ENCODE results near the gene CCDC187.

CCDC187 gene

DNA sequence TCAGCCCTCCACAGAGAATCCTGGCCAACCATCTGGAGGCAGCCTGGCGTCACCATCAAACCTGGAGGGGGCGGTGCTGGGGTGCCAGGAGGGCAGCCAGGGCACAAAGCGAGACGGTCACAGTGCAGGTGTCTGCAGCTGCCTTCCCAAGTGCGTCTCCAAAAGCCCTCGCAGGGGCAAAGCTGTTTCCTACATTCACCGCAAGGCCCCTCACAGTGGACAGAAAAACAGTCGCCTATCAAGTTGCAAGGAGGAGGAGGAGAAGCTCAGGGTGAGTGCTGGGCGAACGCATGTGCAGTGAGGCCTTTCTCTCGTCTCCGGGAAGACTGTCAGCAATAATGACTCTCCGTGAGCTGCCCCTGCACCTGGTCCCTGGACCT is 81.0 kb downstream of the CCDC187 start:
- no peak for DNase-seq

DNA sequence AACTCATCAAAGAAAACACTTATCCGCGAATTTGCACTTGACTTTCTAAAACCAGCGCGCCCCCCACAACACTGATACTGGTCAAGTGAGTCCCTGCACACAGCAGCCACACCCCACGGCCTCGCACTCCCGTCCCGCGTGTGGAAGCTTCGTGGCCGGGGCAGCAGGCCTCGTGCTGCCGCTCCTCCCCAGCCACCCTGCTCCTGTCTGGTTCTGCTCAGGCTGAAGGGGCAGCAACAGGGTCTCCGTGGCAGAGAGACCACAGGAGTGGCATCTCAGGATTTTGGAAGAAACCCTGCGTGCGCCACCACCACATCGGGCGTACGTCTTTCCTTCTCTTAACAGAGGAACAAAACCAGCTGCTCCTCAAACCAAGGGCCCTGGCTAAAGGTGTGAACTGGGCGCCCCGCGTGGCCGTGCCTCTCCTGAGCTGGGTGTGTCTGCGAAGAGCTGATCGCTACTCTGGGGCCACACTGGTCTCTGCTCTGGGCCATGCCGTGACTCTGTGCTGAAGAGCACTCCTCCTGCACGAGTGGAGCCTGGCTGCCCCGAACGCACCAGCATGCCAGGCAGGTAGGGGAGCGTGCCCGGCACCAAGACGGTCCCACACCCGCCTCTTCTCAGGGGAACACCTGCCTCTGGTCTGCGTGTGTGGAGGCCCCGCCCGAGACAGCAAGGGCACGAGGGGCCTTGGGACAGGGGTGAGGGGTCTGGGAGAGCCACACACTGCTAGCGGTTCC is 81.6 kb downstream of the CCDC187 start:
- DNase-seq, result no peak

DNA sequence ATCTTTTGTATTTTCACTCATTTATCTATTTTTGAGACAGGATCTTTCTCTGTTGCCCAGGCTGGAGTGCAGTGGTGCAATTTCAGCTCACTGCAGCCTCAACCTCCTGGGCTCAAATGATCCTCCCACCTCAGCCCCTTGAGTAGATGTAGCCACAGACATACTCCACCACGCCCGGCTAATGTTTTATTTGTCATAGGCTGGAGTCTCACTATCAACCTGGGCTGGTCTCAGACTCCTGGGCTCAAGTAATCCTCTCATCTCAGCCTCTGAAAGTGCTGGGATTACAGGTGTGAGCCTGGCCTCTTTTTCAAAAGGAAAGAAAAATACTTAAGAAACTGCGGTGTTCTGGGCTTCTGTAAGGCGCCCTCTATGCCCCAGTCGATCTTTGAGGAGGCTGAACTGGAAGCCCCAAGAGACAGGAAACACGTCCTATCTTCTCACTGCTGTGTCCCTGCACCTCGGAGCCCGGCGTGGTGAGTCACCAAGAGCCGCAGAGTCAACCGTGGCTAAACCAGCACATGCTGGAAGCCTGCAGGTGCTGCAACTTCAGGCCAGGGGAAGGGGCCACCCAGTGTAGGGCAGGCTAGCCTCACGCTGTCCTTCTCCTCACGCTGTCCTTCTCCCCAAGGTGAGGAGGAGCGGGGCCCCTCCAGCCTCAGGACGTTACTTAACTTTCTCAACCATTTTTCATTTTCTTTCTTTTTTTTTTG is 83.7 kb downstream of the CCDC187 start:
- DNase-seq, result no peak

DNA sequence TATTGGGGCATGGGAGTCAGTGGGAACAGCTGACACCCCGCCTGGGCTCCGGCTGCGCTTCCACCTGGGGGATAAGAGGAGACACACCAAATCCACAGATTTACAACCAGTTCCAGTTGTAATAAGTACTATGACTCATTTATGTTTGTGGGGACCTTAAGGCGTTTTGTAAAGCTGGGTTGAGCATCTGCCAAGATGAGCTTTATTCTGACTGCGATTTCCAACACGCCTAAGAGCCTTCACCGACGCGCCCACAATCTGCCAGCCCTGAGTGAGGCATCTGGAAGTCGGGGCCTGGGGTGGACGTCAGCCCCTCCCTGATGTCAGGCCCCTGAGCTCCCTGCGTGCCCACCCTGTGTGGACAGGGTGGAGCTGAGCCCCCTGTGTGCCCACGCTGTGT is 84.6 kb downstream of the CCDC187 start:
- no peak for DNase-seq

DNA sequence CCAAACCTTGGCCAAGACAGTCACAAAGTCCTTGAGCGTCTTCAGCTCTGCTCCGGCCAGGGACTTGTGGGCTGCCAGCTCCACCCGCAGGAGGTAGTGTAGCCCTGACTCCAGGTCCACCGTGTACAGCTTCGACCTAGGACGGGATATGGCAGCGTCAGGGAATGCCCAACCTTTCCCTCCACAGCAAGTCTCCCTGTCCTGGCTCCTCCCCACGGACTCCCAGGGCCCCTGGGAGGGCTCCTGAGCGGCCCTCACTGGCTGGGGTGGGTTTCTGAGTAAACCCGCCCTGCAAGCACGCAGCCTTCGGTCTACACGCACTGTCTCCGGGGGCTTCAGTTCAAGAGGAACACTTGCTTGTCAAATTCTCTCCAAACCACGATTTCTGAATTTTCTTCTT is 85.2 kb downstream of the CCDC187 start:
- no peak for DNase-seq

DNA sequence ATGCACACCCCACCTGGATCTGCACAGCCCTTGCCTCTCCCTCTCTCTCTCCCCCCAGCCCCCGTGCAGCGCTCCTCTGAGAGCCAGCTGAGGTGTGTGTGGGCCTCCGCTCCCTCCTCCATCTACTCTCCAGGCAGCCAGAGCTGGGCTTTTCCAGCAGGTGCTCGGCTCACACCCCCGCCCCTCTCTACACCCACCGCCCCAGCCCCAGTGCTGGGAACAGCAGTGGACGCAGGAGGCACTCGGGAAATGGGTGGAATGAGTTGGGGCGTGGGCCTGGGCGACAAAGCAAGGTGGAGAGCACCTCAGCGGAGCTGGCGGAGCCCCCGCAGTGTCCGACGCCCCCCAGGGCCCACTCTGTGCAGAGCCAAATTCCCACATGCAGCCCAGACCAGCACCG is 85.6 kb downstream of the CCDC187 start:
- no peak for DNase-seq

DNA sequence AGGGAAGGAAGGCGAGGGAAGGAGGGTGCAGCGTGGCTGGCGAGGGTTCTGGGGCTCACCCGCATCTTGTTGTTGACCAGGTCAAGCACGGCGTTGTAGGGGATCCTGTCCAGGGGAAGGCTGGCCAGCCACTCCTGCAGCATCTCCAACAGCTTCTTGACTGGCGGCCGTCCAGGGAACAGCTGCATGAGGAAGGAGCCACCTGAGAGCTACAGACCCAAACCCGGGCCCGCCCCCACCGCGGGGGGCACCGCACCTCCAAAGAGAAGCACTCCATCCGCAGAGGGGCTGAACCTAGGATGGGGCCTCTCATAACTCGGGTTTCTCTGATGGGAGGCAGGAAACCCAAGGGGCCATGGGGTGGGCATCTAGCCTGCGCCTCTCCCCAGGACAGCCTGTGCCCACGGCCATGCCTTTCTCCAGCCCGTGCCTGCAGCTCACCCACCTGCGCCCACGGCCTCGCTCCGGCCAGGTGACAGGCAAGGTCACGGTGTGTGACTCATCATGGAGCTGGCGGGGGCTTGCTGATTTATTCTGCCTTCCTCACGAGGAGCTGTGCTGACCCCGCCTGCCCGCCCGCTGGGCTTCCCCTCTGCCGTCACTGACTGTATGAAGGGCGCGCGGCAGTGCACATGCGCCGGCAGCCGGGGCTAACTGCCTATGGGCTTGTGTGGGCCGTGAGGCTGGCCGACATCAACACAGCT is 87.2 kb downstream of the CCDC187 start:
- no peak for DNase-seq

DNA sequence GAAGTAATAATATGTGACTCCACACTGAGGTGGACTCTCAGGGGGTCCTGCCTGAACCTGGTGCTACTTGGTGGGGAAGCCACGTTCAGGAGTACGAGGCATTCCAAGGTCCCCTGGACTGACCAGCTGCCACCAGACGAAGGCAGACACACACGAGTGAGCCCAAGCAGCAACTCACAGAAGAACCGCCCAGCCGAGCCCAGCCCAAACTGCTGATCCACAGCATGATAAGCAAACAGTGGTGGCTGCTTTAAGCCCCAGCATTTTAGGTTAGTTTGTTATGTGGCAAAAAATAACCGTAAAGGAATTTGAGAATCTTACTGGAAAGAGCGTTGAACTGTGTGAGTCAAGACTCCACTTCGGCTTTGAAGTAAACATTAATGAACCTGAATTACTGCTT is 90.2 kb downstream of the CCDC187 start:
- DNase-seq, result no peak

DNA sequence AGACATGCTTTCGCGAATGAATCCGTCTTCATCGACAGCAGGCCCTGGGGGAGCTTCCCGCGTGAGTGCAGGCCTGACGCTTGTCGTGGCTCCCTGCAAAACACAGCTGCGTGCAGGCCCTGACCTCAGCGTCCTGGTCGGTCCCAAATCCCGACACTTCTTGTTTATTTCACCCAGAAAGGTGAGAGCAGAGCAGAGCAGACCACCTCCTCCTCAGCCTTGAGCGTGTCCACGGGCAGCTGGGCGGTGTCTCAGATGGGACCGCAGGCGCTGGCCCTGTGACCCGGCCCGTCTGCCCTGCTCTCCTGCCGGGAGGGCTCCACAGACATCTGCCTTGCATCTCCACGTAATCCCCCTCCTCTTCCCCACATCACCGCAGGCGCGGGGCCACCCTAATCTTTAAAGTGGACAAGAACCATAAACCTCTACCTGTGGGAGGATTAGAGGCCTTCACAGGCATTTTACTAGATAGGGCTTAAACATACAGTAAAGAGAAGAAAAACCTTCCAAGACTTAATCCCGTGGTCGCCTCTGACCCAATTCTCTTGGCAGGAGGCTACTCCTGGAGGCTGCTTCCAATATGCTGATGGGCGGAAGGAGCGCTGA is 91.4 kb downstream of the CCDC187 start:
- DNase-seq, result no peak

DNA sequence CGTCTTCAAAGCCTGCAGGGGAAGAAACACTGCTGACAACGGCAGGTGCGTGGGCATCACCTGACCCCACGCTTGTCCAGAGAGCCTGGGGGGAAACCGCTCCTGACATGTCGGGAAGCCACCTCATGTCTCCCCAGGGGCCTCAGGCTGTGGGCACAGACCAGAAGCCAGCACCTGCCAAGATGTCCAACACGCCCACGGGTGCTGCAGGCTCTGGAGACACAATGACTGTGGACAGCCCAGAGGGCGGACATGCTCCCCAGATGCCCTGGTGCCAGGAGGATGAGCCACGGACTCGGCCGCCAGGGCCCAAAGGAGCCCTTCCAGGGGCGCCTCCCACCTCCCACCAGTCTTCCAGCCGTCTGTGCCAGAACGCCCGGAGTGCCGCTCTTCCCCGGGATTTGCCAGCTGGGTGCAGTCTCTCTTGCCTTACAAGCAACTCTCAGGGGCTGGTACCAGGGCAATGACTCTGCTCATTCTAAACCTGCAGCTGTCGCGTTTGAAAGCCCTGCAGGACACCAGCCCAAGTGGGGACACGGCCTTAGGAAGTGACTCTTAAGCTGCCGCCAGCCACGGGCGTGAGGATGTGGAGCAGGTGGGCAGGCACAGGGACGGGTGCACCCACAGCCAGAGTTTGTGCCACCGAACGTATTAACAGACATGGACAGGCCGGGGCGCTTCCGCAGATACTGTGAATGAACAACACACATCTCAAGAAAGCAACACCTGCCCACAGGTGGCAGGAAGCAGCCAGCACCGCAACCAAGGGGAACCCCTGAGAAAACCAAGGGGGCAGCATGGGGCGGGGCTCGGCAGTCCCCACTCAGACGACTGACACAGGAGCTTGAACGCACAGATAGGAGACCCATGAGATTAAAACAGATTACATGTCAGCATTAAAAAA is 92.2 kb downstream of the CCDC187 start:
- no peak for DNase-seq

DNA sequence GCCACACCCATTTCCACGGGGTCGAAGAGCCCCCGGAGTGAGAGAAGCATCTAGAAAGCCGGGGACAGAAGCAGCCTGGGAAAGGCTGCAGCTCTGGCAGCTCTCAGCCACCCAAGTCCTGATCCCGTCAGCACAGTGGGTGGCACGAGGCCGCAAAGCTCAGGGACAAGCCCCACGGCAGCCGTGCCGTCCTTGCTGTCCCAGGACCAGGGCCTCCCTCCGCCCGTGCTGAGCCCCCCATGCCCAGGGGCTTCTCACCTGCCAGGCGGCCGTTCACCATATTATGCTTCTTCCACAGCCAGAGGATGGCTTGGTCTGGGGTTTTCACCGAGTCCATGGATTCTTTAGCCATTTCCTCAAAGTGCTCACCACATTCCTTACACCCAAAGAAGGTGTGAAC is 92.9 kb downstream of the CCDC187 start:
- no peak for DNase-seq

DNA sequence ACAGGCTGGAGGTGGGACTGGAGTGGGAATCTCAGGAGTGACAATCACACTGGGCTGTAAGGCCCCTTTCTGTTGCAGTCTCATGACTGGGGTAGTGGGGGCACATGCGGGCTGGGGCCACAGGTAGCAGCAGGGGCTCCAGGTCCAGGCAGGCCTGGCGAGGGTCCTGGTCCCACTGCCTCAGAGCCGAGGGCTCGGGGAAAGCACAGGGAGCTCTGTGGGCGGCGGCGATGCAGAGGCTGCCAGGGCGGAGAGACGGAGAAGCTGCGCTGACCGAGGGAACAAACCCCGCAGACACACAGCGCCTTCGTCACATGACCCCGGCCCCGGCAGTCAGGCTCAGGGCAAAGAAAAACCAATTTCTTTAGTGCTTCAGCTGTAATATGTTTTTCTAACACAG is 93.6 kb downstream of the CCDC187 start:
- no peak for DNase-seq

DNA sequence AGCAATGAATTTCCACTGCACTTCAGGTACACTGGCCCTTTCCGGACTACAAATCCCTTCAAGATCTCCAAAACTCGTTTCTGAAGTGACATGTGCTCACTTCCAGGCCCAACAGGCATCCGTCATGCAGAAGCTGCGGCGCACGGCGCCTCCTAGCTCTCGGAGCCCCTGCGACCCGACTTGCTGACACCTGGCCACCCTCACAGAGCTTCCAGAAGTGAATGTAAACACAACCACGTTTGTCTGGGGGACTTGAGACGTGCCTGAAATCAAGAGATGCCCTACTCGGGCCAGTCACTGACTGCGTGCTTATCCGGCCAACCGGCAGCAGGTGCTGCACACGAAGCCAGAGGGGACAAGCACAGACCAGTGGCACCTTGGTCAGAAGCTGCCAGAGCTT is 94.1 kb downstream of the CCDC187 start:
- no peak for DNase-seq

DNA sequence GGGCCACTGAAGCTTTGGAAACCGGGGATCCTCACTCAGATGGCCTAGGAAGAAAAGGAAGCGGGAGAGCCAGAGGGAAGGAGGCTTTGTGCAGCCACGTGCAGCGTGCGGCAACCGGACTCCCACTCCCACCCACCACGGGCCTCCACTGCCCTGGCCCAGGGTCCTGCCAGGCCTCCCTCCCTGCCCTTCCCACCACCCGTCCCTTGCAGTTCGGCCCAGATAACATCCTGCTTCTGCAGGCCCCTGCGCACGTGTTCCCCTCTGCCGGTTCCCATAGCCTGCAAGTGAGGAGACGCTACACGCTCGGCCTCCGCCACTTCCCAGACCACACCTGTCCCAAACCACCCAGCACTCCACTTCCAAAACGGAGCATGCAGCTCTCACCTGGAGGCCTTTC is 94.7 kb downstream of the CCDC187 start:
- no peak for DNase-seq

DNA sequence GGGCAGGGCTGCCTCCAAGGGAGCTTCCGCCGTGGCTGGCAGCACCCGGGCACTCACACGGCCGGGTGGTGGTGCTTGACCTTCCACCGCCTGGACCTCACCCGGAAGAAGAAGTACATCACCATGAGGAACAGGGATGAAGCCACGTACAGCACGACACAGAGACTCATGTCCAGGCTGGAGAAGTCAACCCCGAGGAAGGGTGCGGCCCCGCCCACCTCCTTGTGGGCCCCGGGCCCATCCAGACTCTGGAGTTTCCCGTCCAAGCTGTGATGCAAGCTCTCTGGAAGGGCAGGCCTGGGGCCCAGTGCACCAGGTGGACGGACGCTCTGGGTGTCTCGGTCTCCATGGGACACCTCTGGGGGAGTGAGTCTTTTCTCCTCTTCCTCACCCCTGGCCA is 95.2 kb downstream of the CCDC187 start:
- DNase-seq, result no peak

DNA sequence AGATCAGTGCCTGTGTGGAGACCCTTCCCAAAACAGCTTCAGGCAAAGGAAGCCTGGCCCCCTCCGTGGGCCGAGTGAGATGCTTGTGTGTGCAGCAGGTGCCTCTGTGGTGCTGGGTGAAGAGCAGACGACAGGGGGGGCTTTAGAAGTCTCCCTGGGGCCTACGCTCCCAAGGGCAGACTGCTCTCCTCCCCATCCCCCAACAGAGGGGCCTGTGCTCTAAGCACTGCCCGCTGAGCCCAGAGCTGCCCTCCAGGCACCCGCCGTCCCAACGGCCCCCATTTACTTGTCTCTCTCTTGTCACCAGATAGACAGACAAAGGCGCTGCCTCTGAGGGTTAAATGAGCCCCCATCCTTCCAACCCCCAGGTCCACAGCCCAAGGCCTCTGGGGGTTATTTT is 96.3 kb downstream of the CCDC187 start:
- no peak for DNase-seq

DNA sequence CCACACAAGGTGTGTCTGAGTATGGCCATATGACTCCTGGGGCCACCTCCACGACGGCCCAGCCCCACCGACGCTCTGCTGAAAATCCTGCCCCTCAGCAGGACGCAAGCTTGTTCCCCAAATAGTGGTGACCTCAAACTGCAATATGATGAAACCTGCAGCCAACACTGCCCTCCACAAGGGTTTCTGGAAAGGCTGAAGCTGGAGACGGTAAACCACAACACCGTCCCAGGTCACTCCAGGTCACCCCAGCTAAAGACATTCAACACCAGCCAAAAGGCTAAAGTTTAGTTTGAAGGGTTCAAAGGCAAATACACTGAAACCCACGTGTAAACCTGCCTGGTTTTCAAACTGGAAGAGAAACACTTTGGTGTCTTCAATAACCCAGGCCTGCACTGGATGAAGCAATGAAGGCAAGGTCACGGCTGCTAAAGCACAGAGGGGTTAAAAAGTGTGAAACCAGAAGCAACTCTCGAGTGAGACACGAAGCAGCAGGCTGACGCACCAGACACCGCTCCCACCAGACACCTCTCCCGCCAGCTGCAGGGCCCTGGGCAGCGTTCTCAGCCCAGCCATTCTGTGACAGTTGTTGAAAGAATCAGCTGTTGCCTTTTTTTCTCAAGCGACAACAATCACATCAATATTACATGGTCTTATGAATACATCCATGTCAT is 97.2 kb downstream of the CCDC187 start:
- peak; percentile 14 for DNase-seq

DNA sequence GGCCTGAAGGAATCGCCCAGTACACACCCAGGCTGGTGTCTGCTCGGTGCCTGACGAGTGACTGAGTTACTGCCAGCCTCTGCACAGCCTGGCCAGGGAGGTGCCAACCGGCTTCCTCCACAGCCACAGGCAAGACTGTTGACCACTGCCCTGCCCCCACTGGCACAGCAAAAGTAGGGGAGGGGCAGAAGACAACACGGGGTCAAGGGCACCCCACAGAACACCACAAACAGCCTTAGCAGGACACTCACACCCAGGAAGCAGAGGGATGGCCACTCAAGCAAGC is 98.2 kb downstream of the CCDC187 start:
- DNase-seq, result no peak

DNA sequence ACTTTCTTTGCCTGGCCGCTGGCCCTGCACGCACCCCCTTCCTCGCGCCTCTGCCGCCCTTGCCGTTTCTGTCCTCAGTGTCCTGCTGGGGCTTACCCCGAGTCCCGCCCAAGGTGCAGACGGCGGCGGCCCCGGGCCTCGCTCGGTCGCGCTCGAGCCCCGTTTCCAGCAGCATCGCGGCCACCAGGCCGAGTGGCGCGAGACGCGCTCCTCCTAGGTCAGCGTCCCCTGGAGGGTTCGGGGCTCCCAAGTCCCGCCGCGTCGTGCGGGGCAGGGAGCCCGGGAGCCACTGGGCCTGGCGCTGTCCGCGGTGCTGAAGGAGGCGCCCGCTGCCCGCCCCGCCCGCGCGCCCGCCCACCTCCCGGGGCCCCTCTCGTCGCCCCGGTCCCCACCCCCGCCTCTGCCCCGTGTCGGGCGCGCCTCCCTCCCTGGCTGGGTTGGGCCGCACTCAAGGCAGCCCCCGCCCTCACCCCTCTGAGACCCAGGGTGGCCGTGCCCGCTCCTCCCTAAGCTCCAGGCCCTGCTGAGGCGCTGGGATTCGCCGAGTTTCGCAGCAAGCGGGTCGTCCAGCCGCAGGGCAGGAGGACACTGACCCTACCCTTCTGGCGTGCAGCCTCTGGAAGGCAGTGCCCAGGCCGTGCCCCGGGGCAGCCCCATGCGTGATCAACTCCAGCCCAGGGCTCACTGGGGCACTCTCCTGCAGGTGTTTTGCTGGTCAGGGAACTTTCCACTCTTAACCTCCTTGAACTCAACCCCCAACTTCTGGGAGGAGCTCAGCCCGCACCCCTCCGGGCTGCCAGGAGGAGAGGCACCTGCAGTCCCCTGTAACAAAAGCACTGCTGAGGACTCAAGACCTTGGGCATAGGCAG is 98.8 kb downstream of the CCDC187 start, which contains the start of gene LHX3:
Gene LHX3 (minus strand): TSS at position 291 of the 869 bp plus-strand sequence. CDS start 116 bp downstream, at position 175.
- DNase-seq, result no peak

DNA sequence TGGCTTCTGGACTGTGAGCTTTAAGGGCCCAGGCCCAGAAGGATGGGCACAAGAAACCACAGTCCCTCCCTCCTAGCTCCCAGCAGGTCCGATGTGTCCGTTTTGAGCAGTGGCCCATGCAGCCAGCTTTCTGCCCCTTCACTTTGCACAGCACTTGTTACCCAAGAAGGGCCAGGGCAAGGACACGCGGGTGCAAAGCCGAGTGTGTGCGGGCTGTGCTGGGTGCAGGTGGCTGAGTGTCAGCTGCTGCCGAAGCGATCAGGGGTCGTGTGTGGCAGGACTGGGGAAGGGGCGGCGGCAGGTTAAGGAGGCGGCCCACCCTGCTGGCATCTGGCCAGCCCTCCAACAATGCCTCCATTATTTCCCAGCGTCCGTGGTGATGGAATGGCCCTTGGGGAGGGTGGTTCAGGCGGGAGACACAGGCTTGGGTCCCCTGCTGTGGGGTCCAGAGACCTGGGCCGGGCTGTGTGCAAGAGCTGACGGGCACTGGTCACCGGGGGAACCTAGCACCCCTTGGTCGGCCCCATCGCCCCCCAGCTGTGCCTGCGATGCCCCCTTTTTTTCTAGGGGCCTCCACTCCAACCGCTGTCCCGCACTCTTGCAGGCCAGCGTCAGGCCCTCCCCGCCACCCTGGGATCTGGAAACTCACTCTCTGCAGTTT is 99.6 kb downstream of the CCDC187 start:
- DNase-seq, result no peak

Measured in NCI-H1694 (cell line).